SH-SY5Y (cell line): Measurements from ENCODE around the gene TGM4.

ENCODE experiments used
- GATA2 ChIP-seq: IDR thresholded peaks from 2 replicates; pipeline ENCODE4 v1.6.1; 2011; ENCODE audit warnings: mild to moderate bottlenecking, low read depth, low read length
- GATA3 ChIP-seq: IDR thresholded peaks from 2 replicates; pipeline ENCODE4 v1.6.1; 2011; ENCODE audit warnings: low read depth, mild to moderate bottlenecking, low read length, moderate library complexity

- TF ChIP-seq GATA3 (no peak), GATA2 (no peak)
These were observed 3.9 kb upstream of the TGM4 start for GRCh38 chr3:44870375-44871061.
